ENCODE results near the gene OSBPL10. TPM values are rescaled to one million over a fixed set of nuclear protein-coding genes. Genes with fewer than 3 reads are reported as not detected.

The OSBPL10 gene
- total and polyA plus RNA-seq, 3 donors from 2014 or later, result 113 to 175 (median 160) TPM

DNA sequence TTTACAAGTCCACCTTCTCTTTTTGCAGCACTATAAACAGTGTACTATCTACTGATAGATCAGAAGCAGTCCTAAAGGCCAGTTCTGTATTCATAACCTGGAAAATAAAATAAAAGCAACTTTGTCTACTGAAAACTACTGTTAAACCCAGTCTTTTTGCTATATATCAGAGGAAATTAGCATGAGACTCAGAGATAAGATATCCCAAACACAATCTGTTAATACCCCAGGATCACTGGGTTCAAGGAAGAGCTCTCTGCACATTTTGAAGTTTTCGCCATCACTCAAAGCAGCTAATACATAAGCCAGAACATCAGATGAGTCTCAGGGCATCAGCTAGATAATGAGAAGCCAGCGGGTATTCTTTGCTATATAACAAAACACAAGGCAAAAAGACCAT, 21.8 kb downstream of the OSBPL10 start:
- Histone ChIP-seq H3K9me3 (no peaks in the 10 kb centered on the region), H3K36me3 (ENCODE audit: low read depth, missing control alignments) (no peaks in the 10 kb centered on the region), H3K27ac (peak overlapping the region in 1 of 2 donors; percentile 78), H3K4me1 (peaks cover 28% of the 10 kb centered on the region), H3K4me3 (no peak overlapping the region), H3K27me3 (no peaks in the 10 kb centered on the region)
- 61 to 63% methylated on average over 2 of the region's 2 CpGs for WGBS, 2 donors
- intact Hi-C loops (cut with DNase I; ENCODE audit: low total_unique reads), result no loop called here
- DNase-seq, result no peak
- no peak for TF ChIP-seq POLR2A (IDR thresholded peaks at IDR 0.05)
- TF ChIP-seq, protein P1, sequence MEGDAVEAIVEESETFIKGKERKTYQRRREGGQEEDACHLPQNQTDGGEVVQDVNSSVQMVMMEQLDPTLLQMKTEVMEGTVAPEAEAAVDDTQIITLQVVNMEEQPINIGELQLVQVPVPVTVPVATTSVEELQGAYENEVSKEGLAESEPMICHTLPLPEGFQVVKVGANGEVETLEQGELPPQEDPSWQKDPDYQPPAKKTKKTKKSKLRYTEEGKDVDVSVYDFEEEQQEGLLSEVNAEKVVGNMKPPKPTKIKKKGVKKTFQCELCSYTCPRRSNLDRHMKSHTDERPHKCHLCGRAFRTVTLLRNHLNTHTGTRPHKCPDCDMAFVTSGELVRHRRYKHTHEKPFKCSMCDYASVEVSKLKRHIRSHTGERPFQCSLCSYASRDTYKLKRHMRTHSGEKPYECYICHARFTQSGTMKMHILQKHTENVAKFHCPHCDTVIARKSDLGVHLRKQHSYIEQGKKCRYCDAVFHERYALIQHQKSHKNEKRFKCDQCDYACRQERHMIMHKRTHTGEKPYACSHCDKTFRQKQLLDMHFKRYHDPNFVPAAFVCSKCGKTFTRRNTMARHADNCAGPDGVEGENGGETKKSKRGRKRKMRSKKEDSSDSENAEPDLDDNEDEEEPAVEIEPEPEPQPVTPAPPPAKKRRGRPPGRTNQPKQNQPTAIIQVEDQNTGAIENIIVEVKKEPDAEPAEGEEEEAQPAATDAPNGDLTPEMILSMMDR (IDR thresholded peaks at IDR 0.05), result no peak

GRCh38 chr3:31958701-31959152, 22.3 kb downstream of the OSBPL10 start:
- WGBS, 2 donors, result 25 to 28% methylated on average over 3 of the region's 3 CpGs
- peak; percentile 70 for DNase-seq
- Histone ChIP-seq H3K4me3 (no peak overlapping the region), H3K36me3 (ENCODE audit: low read depth, missing control alignments) (no peaks in the 10 kb centered on the region), H3K27me3 (no peaks in the 10 kb centered on the region), H3K4me1 (peaks cover 28% of the 10 kb centered on the region), H3K9me3 (no peaks in the 10 kb centered on the region), H3K27ac (peak overlapping the region in 1 of 2 donors; percentile 78)
- intact Hi-C loops (cut with DNase I; ENCODE audit: low total_unique reads), result no loop called here
- TF ChIP-seq, protein P1 (IDR thresholded peaks at IDR 0.05), result no peak
- no peak for TF ChIP-seq POLR2A (IDR thresholded peaks at IDR 0.05)

GRCh38 chr3:31957106-31957505, 24.0 kb downstream of the OSBPL10 start:
- Histone ChIP-seq H3K4me1 (peaks cover 28% of the 10 kb centered on the region), H3K27me3 (no peaks in the 10 kb centered on the region), H3K27ac (no peak overlapping the region), H3K36me3 (ENCODE audit: low read depth, missing control alignments) (no peaks in the 10 kb centered on the region), H3K9me3 (no peaks in the 10 kb centered on the region), H3K4me3 (no peak overlapping the region)
- 71 to 79% methylated on average over 3 of the region's 3 CpGs for WGBS, 2 donors
- intact Hi-C loops (cut with DNase I; ENCODE audit: low total_unique reads), result no loop called here
- TF ChIP-seq, protein P1 (IDR thresholded peaks at IDR 0.05), result no peak
- TF ChIP-seq POLR2A (IDR thresholded peaks at IDR 0.05), result no peak
- DNase-seq, result no peak

- Histone ChIP-seq H3K27me3 (no peaks in the 10 kb centered on the region), H3K4me3 (no peak overlapping the region), H3K36me3 (ENCODE audit: low read depth, missing control alignments) (no peaks in the 10 kb centered on the region), H3K4me1 (peaks cover 25% of the 10 kb centered on the region), H3K9me3 (no peaks in the 10 kb centered on the region), H3K27ac (no peak overlapping the region)
- DNase-seq, result no peak
- intact Hi-C loops (cut with DNase I; ENCODE audit: low total_unique reads), result no loop called here
- TF ChIP-seq, protein P1 (IDR thresholded peaks at IDR 0.05), result no peak
- TF ChIP-seq POLR2A (IDR thresholded peaks at IDR 0.05), result no peak
Measured at GRCh38 chr3:31955581-31955980, 25.5 kb downstream of the OSBPL10 start.

DNA sequence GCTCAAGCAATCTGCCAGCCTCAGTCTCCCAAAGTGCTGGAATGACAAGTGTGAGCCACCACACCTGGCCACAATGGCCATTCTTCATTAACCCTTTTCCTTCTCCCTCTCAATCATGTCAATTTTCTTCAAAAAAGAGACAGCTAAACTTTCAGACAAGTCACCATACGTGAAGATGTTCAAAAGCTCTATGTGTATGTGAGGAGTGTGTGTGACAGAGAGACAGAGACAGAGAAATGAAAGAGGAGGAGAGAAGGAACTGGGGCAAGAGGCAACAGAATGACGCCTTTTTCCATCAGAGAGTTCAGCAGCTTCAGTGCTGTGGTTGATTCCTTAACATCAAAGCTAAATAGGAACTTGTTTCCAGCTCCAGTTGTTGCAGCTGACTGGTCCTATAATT, 27.4 kb downstream of the OSBPL10 start:
- no peak for DNase-seq
- Histone ChIP-seq H3K27me3 (no peaks in the 10 kb centered on the region), H3K4me3 (no peak overlapping the region), H3K9me3 (no peaks in the 10 kb centered on the region), H3K4me1 (peaks cover 7% of the 10 kb centered on the region), H3K27ac (no peak overlapping the region), H3K36me3 (ENCODE audit: low read depth, missing control alignments) (no peaks in the 10 kb centered on the region)
- intact Hi-C loops (cut with DNase I; ENCODE audit: low total_unique reads), result no loop called here
- TF ChIP-seq POLR2A (IDR thresholded peaks at IDR 0.05), result no peak
- TF ChIP-seq, protein P1 (IDR thresholded peaks at IDR 0.05), result no peak
- WGBS, 2 donors, result 91 to 96% methylated on average over 2 of the region's 2 CpGs
